ENCODE data around the gene FSIP1.

Gene FSIP1

GRCh38 chr15:39788800-39789565 is 6.3 kb upstream of the FSIP1 start:
- H3K9me3 ChIP-seq = no peaks in the 10 kb centered on the region
- H3K4me1 ChIP-seq = peaks cover 6% of the 10 kb centered on the region
- no peaks in the 10 kb centered on the region for H3K27me3 ChIP-seq
- no peak for TF ChIP-seq CTCF (IDR thresholded peaks at IDR 0.05; ENCODE audit: low read depth, low read length)
- no peaks in the 10 kb centered on the region for H3K36me3 ChIP-seq
- DNase-seq = no peak
- no peak overlapping the region for H3K4me3 ChIP-seq (ENCODE audit: low read depth, low read length)

- no peaks in the 10 kb centered on the region for H3K27me3 ChIP-seq
- H3K9me3 ChIP-seq = no peaks in the 10 kb centered on the region
- DNase-seq = no peak
- TF ChIP-seq CTCF (IDR thresholded peaks at IDR 0.05; ENCODE audit: low read depth, low read length) = no peak
- no peak overlapping the region for H3K4me3 ChIP-seq (ENCODE audit: low read depth, low read length)
- H3K36me3 ChIP-seq = no peaks in the 10 kb centered on the region
- no peaks in the 10 kb centered on the region for H3K4me1 ChIP-seq
Observed at GRCh38 chr15:39788108-39788507, 5.5 kb upstream of the FSIP1 start.

GRCh38 chr15:39787479-39787878 is 4.8 kb upstream of the FSIP1 start:
- Histone ChIP-seq H3K27me3 (no peaks in the 10 kb centered on the region), H3K9me3 (no peaks in the 10 kb centered on the region), H3K4me1 (no peaks in the 10 kb centered on the region), H3K4me3 (ENCODE audit: low read depth, low read length) (no peak overlapping the region), H3K36me3 (no peaks in the 10 kb centered on the region)
- no peak for TF ChIP-seq CTCF (IDR thresholded peaks at IDR 0.05; ENCODE audit: low read depth, low read length)
- no peak for DNase-seq

GRCh38 chr15:39786447-39787056 is 3.9 kb upstream of the FSIP1 start:
- Histone ChIP-seq H3K36me3 (no peaks in the 10 kb centered on the region), H3K27me3 (no peaks in the 10 kb centered on the region), H3K4me1 (no peaks in the 10 kb centered on the region), H3K9me3 (no peaks in the 10 kb centered on the region), H3K4me3 (ENCODE audit: low read depth, low read length) (no peak overlapping the region)
- TF ChIP-seq CTCF (IDR thresholded peaks at IDR 0.05; ENCODE audit: low read depth, low read length) = peak; percentile 74
- DNase-seq = no peak

GRCh38 chr15:39785841-39786240 is 3.2 kb upstream of the FSIP1 start:
- TF ChIP-seq CTCF (IDR thresholded peaks at IDR 0.05; ENCODE audit: low read depth, low read length) = no peak
- Histone ChIP-seq H3K9me3 (no peaks in the 10 kb centered on the region), H3K27me3 (no peaks in the 10 kb centered on the region), H3K4me1 (no peaks in the 10 kb centered on the region), H3K36me3 (no peaks in the 10 kb centered on the region), H3K4me3 (ENCODE audit: low read depth, low read length) (no peak overlapping the region)
- no peak for DNase-seq

- Histone ChIP-seq H3K4me3 (ENCODE audit: low read depth, low read length) (no peak overlapping the region), H3K36me3 (no peaks in the 10 kb centered on the region), H3K9me3 (no peaks in the 10 kb centered on the region), H3K27me3 (no peaks in the 10 kb centered on the region), H3K4me1 (no peaks in the 10 kb centered on the region)
- TF ChIP-seq CTCF (IDR thresholded peaks at IDR 0.05; ENCODE audit: low read depth, low read length) = no peak
- DNase-seq = no peak
Observed at GRCh38 chr15:39785139-39785538, 2.5 kb upstream of the FSIP1 start.
